Immature natural killer cell (primary cell): ENCODE results near the gene EMILIN3. TPM values are rescaled to one million over a fixed set of nuclear protein-coding genes. Genes with fewer than 3 reads are reported as not detected.

ENCODE experiments used
- DNase-seq, 3 donors: peaks; one replicate each; pipeline ENCODE4 v3.0.0; 2022; ENCODE audit warnings: mixed read lengths in 1 of 3
- H3K27ac Mint-ChIP-seq, 6 donors: one replicate each; pipeline ENCODE4 v1.8.0; 2020; ENCODE audit warnings: mixed read lengths in 6 of 6, mild to moderate bottlenecking in 5 of 6, inconsistent platforms in 4 of 6, moderate library complexity in 3 of 6
- H3K27me3 Mint-ChIP-seq, 3 donors: one replicate each; pipeline ENCODE4 v1.8.0; 2020 to 2021; ENCODE audit warnings: low read depth in 3 of 3, mild to moderate bottlenecking in 3 of 3, mixed read lengths in 3 of 3, moderate library complexity in 3 of 3, inconsistent platforms in 1 of 3
- H3K36me3 Mint-ChIP-seq, 3 donors: one replicate each; pipeline ENCODE4 v1.8.0; 2020; ENCODE audit warnings: mixed read lengths in 3 of 3, inconsistent platforms in 2 of 3, mild to moderate bottlenecking in 2 of 3
- H3K4me1 Mint-ChIP-seq, 2 donors: one replicate each; pipeline ENCODE4 v1.8.0; 2020; ENCODE audit warnings: inconsistent platforms in 2 of 2, mild to moderate bottlenecking in 2 of 2, mixed read lengths in 2 of 2, moderate library complexity in 1 of 2
- H3K4me3 Mint-ChIP-seq, 5 donors: one replicate each; pipeline ENCODE4 v1.8.0; 2020; ENCODE audit warnings: mild to moderate bottlenecking in 5 of 5, mixed read lengths in 5 of 5, inconsistent platforms in 3 of 5, moderate library complexity in 3 of 5
- H3K9me3 Mint-ChIP-seq, 6 donors: one replicate each; pipeline ENCODE4 v1.8.0; 2020; ENCODE audit warnings: mild to moderate bottlenecking in 6 of 6, mixed read lengths in 6 of 6, inconsistent platforms in 4 of 6, moderate library complexity in 3 of 6
- polyA plus RNA-seq, 3 donors: library from polyadenylated mRNA; unstranded; fragments of 300-500 nt; fragmentation: Illumina TruSeq; gene quantifications; one replicate each; pipeline ENCODE4 v1.2.3, GENCODE V29; 2021

Gene EMILIN3
- polyA plus RNA-seq, 3 donors from 2014 or later = not detected

- no peak for DNase-seq
These were observed 23.8 kb downstream of the EMILIN3 start for GRCh38 chr20:41342474-41343464.

DNA sequence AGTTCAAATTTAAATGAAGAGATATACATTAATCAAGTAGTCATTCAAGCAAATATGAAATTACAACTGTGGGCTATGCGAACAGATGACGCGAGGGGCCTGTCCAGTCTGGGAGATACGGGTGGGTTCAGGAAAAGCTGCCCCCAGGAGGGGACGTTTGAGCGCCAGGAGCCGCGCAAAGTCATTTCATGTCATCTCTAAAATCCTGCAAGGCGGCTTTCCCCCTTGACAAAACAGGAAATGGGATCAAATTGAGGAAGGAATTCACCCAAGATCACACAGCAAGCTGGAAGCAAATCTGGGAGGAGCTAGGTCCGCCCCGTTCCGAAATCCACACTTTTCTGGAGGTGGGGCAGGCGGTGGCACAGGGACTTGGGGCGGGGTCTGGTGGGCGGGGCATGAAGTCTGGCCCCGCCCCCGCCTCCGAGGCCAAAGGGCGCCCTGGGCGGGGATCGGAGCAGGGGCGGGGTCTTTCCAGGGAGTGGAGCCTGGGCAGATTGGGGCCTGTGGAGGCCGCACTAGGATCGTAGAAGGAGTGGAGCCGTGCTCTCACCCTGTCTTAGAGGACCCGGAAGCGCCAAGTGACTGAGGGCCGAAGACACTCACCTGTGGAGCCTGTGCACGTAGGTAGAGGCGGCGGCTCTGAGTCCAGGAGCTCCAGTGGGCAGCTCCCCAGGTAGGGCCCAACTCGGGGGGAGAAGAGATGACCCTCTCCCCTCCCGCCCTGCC is 26.1 kb downstream of the EMILIN3 start, which contains the start of gene LPIN3:
Gene LPIN3, plus strand, starts transcription at position 495 of the 729 bp plus-strand sequence. CDS start 4,983 bp downstream, outside the sequence.
- H3K4me3 Mint-ChIP-seq = peak within 1 kb of the TSS; percentile 81 to 93 (median 85)
- H3K27ac Mint-ChIP-seq = peak within 1 kb of the TSS in 3 of 6 donors; percentile 6 to 60 (median 51)
- H3K4me1 Mint-ChIP-seq = peaks cover 7 to 12% of the 10 kb centered on the region in 2 donors
- DNase-seq = peak; percentile 22 to 35 (median 23)
- no peaks in the 10 kb centered on the region for H3K9me3 Mint-ChIP-seq
- H3K27me3 Mint-ChIP-seq = peaks cover 4 to 13% (median 8%) of the 10 kb centered on the region in 3 donors
- no peaks in the 10 kb centered on the region for H3K36me3 Mint-ChIP-seq

More at GRCh38 chr20:41342474-41343464, 23.8 kb downstream of the EMILIN3 start:
- peaks cover 7 to 12% of the 10 kb centered on the region in 2 donors for H3K4me1 Mint-ChIP-seq
- no peaks in the 10 kb centered on the region for H3K9me3 Mint-ChIP-seq
- H3K27ac Mint-ChIP-seq = no peak overlapping the region
- H3K27me3 Mint-ChIP-seq = peaks cover 3 to 7% (median 6%) of the 10 kb centered on the region in 3 donors
- H3K4me3 Mint-ChIP-seq = no peak overlapping the region
- H3K36me3 Mint-ChIP-seq = no peaks in the 10 kb centered on the region

- Mint-ChIP-seq H3K27me3 (peaks cover 6 to 15% (median 10%) of the 10 kb centered on the region in 3 donors), H3K9me3 (no peaks in the 10 kb centered on the region), H3K4me3 (peak overlapping the region; percentile 81 to 93 (median 85)), H3K27ac (peak overlapping the region in 3 of 6 donors; percentile 6 to 60 (median 51)), H3K4me1 (peaks cover 7 to 12% of the 10 kb centered on the region in 2 donors), H3K36me3 (no peaks in the 10 kb centered on the region)
- peak; percentile 72 to 77 (median 74) for DNase-seq
These were observed 26.7 kb downstream of the EMILIN3 start for GRCh38 chr20:41339957-41340326.

DNA sequence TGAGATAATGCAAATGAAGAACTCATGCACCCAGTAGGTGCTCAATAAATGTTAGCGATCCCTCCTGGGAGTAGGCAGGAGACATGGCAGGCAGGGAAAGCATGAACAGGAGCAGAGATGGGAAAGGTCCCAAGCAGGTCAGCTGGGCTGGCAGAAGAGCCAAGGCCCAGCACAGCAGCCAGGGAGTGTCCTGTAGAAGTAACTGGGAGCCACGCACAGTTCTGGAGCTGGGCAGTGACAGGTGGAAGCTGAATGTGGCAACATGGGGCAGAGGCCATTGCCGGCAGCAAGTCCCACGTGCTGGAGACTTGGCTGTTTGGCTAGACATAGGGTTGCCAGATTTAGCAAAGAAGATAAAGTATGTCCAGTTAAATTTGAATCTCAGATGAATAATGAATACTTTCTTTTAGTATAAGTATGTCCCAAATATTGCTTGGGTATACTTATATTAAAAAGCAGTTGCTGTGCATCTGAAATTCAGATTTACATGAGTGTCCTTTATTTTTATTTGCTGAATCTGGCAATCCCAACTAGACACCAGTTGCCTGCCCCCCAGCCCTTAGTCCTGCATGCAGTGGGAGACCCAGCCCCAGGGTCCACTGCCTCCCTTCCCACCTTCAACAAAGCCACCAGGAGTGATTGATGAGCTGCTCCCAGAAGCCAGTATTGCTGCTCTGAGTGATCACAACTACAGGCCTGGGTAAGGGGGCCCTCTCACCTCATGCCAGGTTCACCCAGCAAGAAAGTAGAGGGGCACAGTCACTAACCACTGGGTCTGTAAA is 29.7 kb downstream of the EMILIN3 start:
- peaks cover 7 to 12% of the 10 kb centered on the region in 2 donors for H3K4me1 Mint-ChIP-seq
- DNase-seq = no peak
- no peaks in the 10 kb centered on the region for H3K9me3 Mint-ChIP-seq
- H3K27ac Mint-ChIP-seq = no peak overlapping the region
- no peaks in the 10 kb centered on the region for H3K36me3 Mint-ChIP-seq
- no peak overlapping the region for H3K4me3 Mint-ChIP-seq
- peaks cover 6 to 14% (median 10%) of the 10 kb centered on the region in 3 donors for H3K27me3 Mint-ChIP-seq

GRCh38 chr20:41335591-41335990 is 31.0 kb downstream of the EMILIN3 start:
- peaks cover 6 to 14% (median 10%) of the 10 kb centered on the region in 3 donors for H3K27me3 Mint-ChIP-seq
- DNase-seq = no peak
- H3K9me3 Mint-ChIP-seq = no peaks in the 10 kb centered on the region
- no peaks in the 10 kb centered on the region for H3K36me3 Mint-ChIP-seq
- H3K4me1 Mint-ChIP-seq = peaks cover 7 to 12% of the 10 kb centered on the region in 2 donors
- no peak overlapping the region for H3K27ac Mint-ChIP-seq
- H3K4me3 Mint-ChIP-seq = no peak overlapping the region

- peaks cover 6 to 10% (median 8%) of the 10 kb centered on the region in 3 donors for H3K27me3 Mint-ChIP-seq
- H3K4me1 Mint-ChIP-seq = peaks cover 7 to 11% of the 10 kb centered on the region in 2 donors
- H3K36me3 Mint-ChIP-seq = no peaks in the 10 kb centered on the region
- no peak for DNase-seq
- H3K9me3 Mint-ChIP-seq = no peaks in the 10 kb centered on the region
- no peak overlapping the region for H3K27ac Mint-ChIP-seq
- H3K4me3 Mint-ChIP-seq = no peak overlapping the region
These were observed 31.9 kb downstream of the EMILIN3 start for GRCh38 chr20:41334443-41335421.

GRCh38 chr20:41334036-41334435 is 32.6 kb downstream of the EMILIN3 start:
- H3K4me1 Mint-ChIP-seq = peaks cover 14% of the 10 kb centered on the region in 2 donors
- peaks cover 2 to 10% (median 6%) of the 10 kb centered on the region in 3 donors for H3K27me3 Mint-ChIP-seq
- H3K4me3 Mint-ChIP-seq = no peak overlapping the region
- no peak overlapping the region for H3K27ac Mint-ChIP-seq
- H3K36me3 Mint-ChIP-seq = no peaks in the 10 kb centered on the region
- no peak for DNase-seq
- H3K9me3 Mint-ChIP-seq = no peaks in the 10 kb centered on the region

GRCh38 chr20:41331731-41332130 is 34.9 kb downstream of the EMILIN3 start:
- DNase-seq = no peak
- peaks cover 17% of the 10 kb centered on the region in 2 donors for H3K4me1 Mint-ChIP-seq
- H3K36me3 Mint-ChIP-seq = no peaks in the 10 kb centered on the region
- H3K4me3 Mint-ChIP-seq = no peak overlapping the region
- H3K27ac Mint-ChIP-seq = no peak overlapping the region
- H3K9me3 Mint-ChIP-seq = no peaks in the 10 kb centered on the region
- H3K27me3 Mint-ChIP-seq = peaks cover 2 to 5% (median 4%) of the 10 kb centered on the region in 3 donors

GRCh38 chr20:41330941-41331340 is 35.7 kb downstream of the EMILIN3 start:
- Mint-ChIP-seq H3K4me1 (peaks cover 17% of the 10 kb centered on the region in 2 donors), H3K27me3 (peaks cover 2 to 4% (median 3%) of the 10 kb centered on the region in 3 donors), H3K4me3 (no peak overlapping the region), H3K36me3 (no peaks in the 10 kb centered on the region), H3K9me3 (no peaks in the 10 kb centered on the region), H3K27ac (peak overlapping the region in 1 of 6 donors; percentile 43)
- DNase-seq = no peak

DNA sequence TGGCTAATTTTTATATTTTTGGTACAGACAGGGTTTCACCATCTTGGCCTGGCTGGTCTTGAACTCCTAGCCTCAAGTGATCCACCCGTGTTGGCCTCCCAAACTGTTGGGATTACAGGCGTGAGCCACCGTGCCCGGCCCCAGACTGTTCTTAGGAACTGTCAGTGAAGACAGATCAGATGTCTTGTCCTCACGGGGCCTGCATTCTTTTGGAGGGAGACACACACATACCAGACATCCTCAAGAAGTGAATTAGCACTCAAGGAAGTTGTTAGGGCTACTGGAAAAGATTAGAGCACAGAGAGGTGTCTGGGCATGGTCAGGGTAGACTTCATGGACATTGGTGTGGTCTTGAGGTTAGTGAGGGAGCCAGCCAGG is 36.3 kb downstream of the EMILIN3 start:
- Mint-ChIP-seq H3K36me3 (no peaks in the 10 kb centered on the region), H3K27me3 (peaks cover under 1 to 2% (median 1%) of the 10 kb centered on the region in 3 donors), H3K27ac (no peak overlapping the region)

DNA sequence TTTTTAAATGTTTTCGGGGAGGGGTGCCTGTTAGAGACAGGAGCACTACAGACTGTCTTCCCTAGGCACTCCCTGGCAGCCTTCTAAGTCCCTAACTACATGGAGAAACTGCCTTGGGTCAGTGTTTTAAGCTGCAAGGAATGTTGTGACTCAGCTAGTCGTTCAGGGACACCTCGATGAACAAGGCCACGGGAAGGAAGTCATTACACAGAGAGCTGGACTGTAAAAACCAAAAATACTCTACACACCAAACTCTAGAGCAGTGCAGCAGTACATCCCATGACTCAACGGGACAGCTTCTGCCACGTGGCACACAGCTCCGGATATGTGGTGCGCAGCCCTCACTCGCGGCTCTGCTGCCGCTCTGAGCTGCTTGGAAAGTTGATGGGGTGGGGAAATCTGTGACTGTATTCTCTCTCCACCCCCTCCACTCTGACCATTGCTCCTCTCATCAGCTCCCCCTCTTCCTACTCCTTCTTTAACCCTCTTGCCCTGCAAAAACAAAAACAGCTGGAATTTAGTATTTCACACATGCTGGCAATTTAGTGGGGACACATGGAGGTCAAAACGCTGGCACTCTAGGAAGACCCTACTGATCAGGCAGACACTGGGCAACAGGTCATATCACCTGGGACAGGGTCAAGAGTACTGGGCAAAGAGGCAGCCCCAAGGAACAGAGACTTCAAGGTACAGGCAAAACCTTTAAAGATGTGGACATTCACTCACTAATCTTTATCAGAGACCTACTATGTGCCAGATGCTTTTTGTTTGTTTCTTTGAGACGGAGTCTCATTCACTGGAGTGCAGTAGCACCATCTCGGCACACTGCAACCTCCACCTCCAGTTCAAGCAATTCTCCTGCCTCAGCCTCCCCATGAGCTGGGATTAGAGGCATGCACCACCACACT is 36.9 kb downstream of the EMILIN3 start:
- no peaks in the 10 kb centered on the region for H3K36me3 Mint-ChIP-seq
- peaks cover 0 to 2% (median 0%) of the 10 kb centered on the region in 3 donors for H3K27me3 Mint-ChIP-seq
- peak overlapping the region in 4 of 5 donors; percentile 15 to 46 (median 32) for H3K4me3 Mint-ChIP-seq
- peak overlapping the region; percentile 30 to 76 (median 58) for H3K27ac Mint-ChIP-seq
- no peaks in the 10 kb centered on the region for H3K9me3 Mint-ChIP-seq
- DNase-seq = peak; percentile 35 to 53 (median 38)
- peaks cover 17% of the 10 kb centered on the region in 2 donors for H3K4me1 Mint-ChIP-seq

More for the DNA sequence above, 36.3 kb downstream of the EMILIN3 start:
- Mint-ChIP-seq H3K4me3 (no peak overlapping the region), H3K4me1 (peaks cover 17% of the 10 kb centered on the region in 2 donors), H3K9me3 (no peaks in the 10 kb centered on the region)
- DNase-seq = no peak
